Caco-2 (cell line): ENCODE results near the gene SCUBE1. TPM values are rescaled to one million over a fixed set of nuclear protein-coding genes. Genes with fewer than 3 reads are reported as not detected.

Experiments used
- BruUV-seq: library from RNA; stranded (reverse); fragments of 400-500 nt; replicated peaks from 2 replicates; lab custom pipeline; 2021; lab: Mats Ljungman, UMichigan
- CTCF ChIA-PET: fragments of 300-600 bp; sonication (Branson Sonifier 250); formaldehyde crosslinking; loops from one replicate; lab custom pipeline; 2022; ENCODE audit warnings: antibody characterized with exemption; lab: Charles Lee
- POLR2A ChIA-PET: fragments of 300-600 bp; sonication (Branson Sonifier 250); formaldehyde crosslinking; loops from one replicate; lab custom pipeline; 2022; ENCODE audit warnings: antibody characterized with exemption; lab: Charles Lee
- DNase-seq, 2 experiments: peaks; one replicate each; pipeline versions ENCODE4 v3.0.0 to v3.0.0-alpha.2; 2020 to 2022
- H3K27me3 ChIP-seq: replicated peaks from 2 replicates; pipeline ENCODE4 v1.6.0; 2011; ENCODE audit warnings: low read length; ENCODE audit not compliant: control insufficient read depth, insufficient read depth
- H3K36me3 ChIP-seq: 2 replicates; pipeline ENCODE4 v1.5.1; 2011; ENCODE audit warnings: low read length; ENCODE audit not compliant: control insufficient read depth, insufficient read depth
- H3K4me1 ChIP-seq: fragments of 250-450 bp; sonication (Bioruptor Pico); 2 replicates; pipeline ENCODE4 v1.5.1; 2020; ENCODE audit warnings: mild to moderate bottlenecking
- H3K4me3 ChIP-seq: 2 replicates; pipeline ENCODE4 v1.5.1; 2011; ENCODE audit warnings: low read depth, mild to moderate bottlenecking, control low read depth, low read length
- H3K9me3 ChIP-seq: fragments of 250-450 bp; sonication (Bioruptor Pico); 2 replicates; pipeline ENCODE4 v1.5.1; 2020; ENCODE audit warnings: mild to moderate bottlenecking, moderate library complexity
- H3K27ac Mint-ChIP-seq: one replicate; pipeline ENCODE4 v1.8.0; 2022; ENCODE audit warnings: mixed read lengths; ENCODE audit not compliant: unreplicated experiment
- H3K27me3 Mint-ChIP-seq: one replicate; pipeline ENCODE4 v1.8.0; 2022; ENCODE audit warnings: mixed read lengths; ENCODE audit not compliant: insufficient read depth, unreplicated experiment
- H3K36me3 Mint-ChIP-seq: one replicate; pipeline ENCODE4 v1.8.0; 2022; ENCODE audit warnings: mild to moderate bottlenecking, mixed read lengths; ENCODE audit not compliant: insufficient read depth, unreplicated experiment
- H3K4me1 Mint-ChIP-seq: one replicate; pipeline ENCODE4 v1.8.0; 2022; ENCODE audit warnings: low read depth, mixed read lengths; ENCODE audit not compliant: unreplicated experiment
- H3K4me3 Mint-ChIP-seq: one replicate; pipeline ENCODE4 v1.8.0; 2022; ENCODE audit warnings: mild to moderate bottlenecking, moderate library complexity, mixed read lengths; ENCODE audit not compliant: unreplicated experiment
- H3K9me3 Mint-ChIP-seq: one replicate; pipeline ENCODE4 v1.8.0; 2022; ENCODE audit warnings: mixed read lengths; ENCODE audit not compliant: unreplicated experiment
- intact Hi-C: fragments of 100-400 bp; cut with micrococcal nuclease; formaldehyde crosslinking; loops from one replicate; pipeline ENCODE4 v1.10.0; 2022; ENCODE audit not compliant: unreplicated experiment
- total RNA-seq: library from RNA; stranded (reverse); gene quantifications from 2 replicates; pipeline ENCODE4 v1.2.3, GENCODE V29; 2022
- TF ChIP-seq, protein P1 (sequence below), 2 experiments: fragments of 200-600 bp in 1 of 2; IDR thresholded peaks; 1 replicate in 1 of 2; 2 replicates in 1 of 2; pipeline versions ENCODE4 v1.5.1 to v1.8.0; 2011 to 2022; ENCODE audit warnings: antibody characterized with exemption in 1 of 2, control low read depth in 1 of 2, inconsistent platforms in 1 of 2, low read depth in 1 of 2, low read length in 1 of 2, mild to moderate bottlenecking in 1 of 2, moderate library complexity in 1 of 2; ENCODE audit not compliant: insufficient read depth in 1 of 2, severe bottlenecking in 1 of 2, unreplicated experiment in 1 of 2

SCUBE1 gene
- total RNA-seq, 1 experiment from 2014 or later: not detected

DNA sequence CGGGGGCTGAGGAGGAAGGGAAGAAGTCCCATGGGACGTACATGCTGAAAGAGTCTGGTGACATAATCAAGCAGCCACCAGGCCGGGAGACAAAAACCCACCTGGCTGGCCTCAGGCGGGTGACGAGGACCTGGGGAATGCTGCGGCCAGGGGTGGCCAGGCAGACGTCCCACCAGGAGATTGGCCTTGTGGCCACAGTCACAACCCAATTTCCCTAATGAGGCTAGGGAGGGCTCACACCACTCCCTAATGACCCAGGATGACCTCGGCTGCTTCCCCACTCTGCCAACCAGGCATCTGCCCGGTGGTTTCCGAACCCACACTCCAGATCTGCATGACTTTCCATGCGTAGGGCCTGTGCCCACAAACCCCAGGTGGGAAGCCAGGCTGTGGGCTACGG is 66.9 kb downstream of the SCUBE1 start:
- H3K4me1 ChIP-seq: no peaks in the 10 kb centered on the region
- Mint-ChIP-seq H3K4me3 (no peak overlapping the region), H3K36me3 (peaks cover 6% of the 10 kb centered on the region), H3K9me3 (no peaks in the 10 kb centered on the region), H3K4me1 (no peaks in the 10 kb centered on the region), H3K27me3 (peaks cover 4% of the 10 kb centered on the region), H3K27ac (no peak overlapping the region)
- H3K9me3 ChIP-seq: no peaks in the 10 kb centered on the region
- no TSS peak for BruUV-seq
- intact Hi-C loops: no loop called here
- no peaks in the 10 kb centered on the region; the same call in 1 of the 2 replicates for H3K27me3 ChIP-seq
- no peaks in the 10 kb centered on the region for H3K36me3 ChIP-seq
- ChIA-PET POLR2A (no interaction called here), CTCF (no interaction called here)
- no peak overlapping the region for H3K4me3 ChIP-seq
- no peak for DNase-seq
- TF ChIP-seq, protein P1, sequence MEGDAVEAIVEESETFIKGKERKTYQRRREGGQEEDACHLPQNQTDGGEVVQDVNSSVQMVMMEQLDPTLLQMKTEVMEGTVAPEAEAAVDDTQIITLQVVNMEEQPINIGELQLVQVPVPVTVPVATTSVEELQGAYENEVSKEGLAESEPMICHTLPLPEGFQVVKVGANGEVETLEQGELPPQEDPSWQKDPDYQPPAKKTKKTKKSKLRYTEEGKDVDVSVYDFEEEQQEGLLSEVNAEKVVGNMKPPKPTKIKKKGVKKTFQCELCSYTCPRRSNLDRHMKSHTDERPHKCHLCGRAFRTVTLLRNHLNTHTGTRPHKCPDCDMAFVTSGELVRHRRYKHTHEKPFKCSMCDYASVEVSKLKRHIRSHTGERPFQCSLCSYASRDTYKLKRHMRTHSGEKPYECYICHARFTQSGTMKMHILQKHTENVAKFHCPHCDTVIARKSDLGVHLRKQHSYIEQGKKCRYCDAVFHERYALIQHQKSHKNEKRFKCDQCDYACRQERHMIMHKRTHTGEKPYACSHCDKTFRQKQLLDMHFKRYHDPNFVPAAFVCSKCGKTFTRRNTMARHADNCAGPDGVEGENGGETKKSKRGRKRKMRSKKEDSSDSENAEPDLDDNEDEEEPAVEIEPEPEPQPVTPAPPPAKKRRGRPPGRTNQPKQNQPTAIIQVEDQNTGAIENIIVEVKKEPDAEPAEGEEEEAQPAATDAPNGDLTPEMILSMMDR (IDR thresholded peaks at IDR 0.05; ENCODE audit: insufficient read depth in 1 of 2, low read depth in 1 of 2, low read length in 1 of 2, severe bottlenecking in 1 of 2, unreplicated experiment in 1 of 2): no peak

DNA sequence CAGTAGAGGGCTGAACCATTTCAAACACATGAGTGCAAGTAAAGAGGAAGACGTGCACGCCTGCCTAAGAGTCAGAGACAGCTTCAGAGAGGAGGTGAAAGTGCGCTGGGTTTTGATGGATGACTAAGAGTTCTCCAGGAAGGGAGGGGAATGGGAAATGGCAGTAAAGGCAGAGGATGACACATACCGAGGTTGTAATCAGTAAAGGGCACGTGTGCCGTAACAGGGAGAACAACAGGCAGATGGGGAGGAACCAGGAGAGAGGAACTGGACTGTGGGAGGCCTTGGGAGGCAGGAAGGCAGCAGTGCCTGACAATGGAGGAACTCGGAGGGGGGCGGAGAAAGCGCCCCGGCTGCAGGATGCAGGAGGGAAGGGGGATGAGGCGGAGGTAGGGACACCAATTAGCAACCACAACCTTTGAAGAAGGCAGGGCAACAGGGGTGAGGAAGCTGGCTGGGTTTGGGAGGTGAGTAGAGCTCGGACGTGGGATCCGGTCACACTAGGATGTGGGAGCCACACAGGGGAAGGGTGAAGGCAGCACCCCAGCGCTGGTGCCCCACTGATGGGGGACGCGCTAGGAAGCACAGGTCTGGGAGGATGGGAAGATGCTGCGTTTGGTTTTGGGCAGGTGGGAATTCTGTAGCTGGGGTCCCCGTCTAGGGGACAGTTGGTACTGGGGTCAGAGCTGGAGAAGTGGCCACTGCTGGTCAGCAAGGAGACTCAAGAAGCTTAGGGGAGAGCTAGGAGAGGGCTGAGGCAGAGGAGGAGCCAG is 67.4 kb downstream of the SCUBE1 start:
- no peaks in the 10 kb centered on the region for H3K4me1 Mint-ChIP-seq
- ChIA-PET CTCF (interaction anchor here (0.8 kb wide), 1 partner anchor 71 kb away, joined by 4 read pairs; no protein-coding TSS in a partner anchor), POLR2A (no interaction called here)
- intact Hi-C loops: no loop called here
- no peaks in the 10 kb centered on the region for H3K9me3 Mint-ChIP-seq
- H3K36me3 Mint-ChIP-seq: peaks cover 6% of the 10 kb centered on the region
- no peaks in the 10 kb centered on the region for H3K36me3 ChIP-seq
- BruUV-seq: no TSS peak
- no peak for DNase-seq
- peaks cover 4% of the 10 kb centered on the region for H3K27me3 Mint-ChIP-seq
- no peaks in the 10 kb centered on the region for H3K9me3 ChIP-seq
- no peaks in the 10 kb centered on the region; the same call in 1 of the 2 replicates for H3K27me3 ChIP-seq
- no peak overlapping the region for H3K4me3 ChIP-seq
- H3K4me3 Mint-ChIP-seq: no peak overlapping the region
- no peak overlapping the region for H3K27ac Mint-ChIP-seq
- no peaks in the 10 kb centered on the region for H3K4me1 ChIP-seq
- TF ChIP-seq, protein P1 (IDR thresholded peaks at IDR 0.05; ENCODE audit: insufficient read depth in 1 of 2, low read depth in 1 of 2, low read length in 1 of 2, severe bottlenecking in 1 of 2, unreplicated experiment in 1 of 2): no peak

DNA sequence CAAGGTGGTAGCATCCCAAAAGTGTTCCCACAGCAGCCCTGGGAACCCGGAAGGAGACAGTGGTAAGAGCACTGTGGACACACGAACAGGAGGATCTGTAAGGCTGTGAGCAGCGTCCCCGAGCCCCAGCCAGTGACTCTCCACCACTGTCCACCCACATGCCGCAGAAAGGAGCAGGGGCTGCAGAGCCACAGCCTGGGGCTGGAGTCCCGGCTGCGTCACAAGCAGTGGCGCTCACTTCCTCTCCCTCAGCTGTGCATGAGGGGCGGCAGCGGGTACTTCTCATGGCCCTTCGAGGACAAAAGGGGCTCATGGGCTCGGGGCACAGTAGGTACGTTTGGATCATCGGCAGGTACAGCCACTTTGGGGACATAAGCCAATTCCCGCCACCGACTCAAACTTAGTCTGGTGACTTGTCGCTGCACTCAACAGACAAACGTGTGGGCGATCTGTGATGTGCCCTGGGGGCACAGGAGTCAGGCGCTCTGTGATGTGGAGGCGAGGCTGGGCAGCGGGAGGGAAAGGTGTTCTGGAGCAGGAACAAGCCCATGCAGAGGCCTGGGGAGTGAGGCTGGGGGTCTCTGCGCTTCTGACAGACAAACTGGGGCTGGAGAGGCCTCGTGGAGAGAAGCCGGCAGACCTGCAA is 68.5 kb downstream of the SCUBE1 start:
- intact Hi-C loops: loop anchor here (1.0 kb wide), 3 partner anchors 43 to 111 kb away; no protein-coding TSS in a partner anchor
- TF ChIP-seq, protein P1 (IDR thresholded peaks at IDR 0.05; ENCODE audit: insufficient read depth in 1 of 2, low read depth in 1 of 2, low read length in 1 of 2, severe bottlenecking in 1 of 2, unreplicated experiment in 1 of 2): no peak
- BruUV-seq: no TSS peak
- Histone ChIP-seq H3K4me1 (no peaks in the 10 kb centered on the region), H3K36me3 (no peaks in the 10 kb centered on the region), H3K27me3 (no peaks in the 10 kb centered on the region; the same call in 1 of the 2 replicates), H3K4me3 (no peak overlapping the region), H3K9me3 (no peaks in the 10 kb centered on the region)
- CTCF ChIA-PET: interaction anchor here (0.6 to 5.7 kb wide), 12 partner anchors 13 to 111 kb away, joined by 3 to 99 read pairs (median 5); partner anchors contain the start of gene SCUBE1
- H3K4me3 Mint-ChIP-seq: no peak overlapping the region
- no peaks in the 10 kb centered on the region for H3K4me1 Mint-ChIP-seq
- no peaks in the 10 kb centered on the region for H3K9me3 Mint-ChIP-seq
- peaks cover 4% of the 10 kb centered on the region for H3K27me3 Mint-ChIP-seq
- POLR2A ChIA-PET: no interaction called here
- DNase-seq: no peak
- peaks cover 6% of the 10 kb centered on the region for H3K36me3 Mint-ChIP-seq
- H3K27ac Mint-ChIP-seq: no peak overlapping the region
